ENCODE data around the gene SSTR3.

DNA sequence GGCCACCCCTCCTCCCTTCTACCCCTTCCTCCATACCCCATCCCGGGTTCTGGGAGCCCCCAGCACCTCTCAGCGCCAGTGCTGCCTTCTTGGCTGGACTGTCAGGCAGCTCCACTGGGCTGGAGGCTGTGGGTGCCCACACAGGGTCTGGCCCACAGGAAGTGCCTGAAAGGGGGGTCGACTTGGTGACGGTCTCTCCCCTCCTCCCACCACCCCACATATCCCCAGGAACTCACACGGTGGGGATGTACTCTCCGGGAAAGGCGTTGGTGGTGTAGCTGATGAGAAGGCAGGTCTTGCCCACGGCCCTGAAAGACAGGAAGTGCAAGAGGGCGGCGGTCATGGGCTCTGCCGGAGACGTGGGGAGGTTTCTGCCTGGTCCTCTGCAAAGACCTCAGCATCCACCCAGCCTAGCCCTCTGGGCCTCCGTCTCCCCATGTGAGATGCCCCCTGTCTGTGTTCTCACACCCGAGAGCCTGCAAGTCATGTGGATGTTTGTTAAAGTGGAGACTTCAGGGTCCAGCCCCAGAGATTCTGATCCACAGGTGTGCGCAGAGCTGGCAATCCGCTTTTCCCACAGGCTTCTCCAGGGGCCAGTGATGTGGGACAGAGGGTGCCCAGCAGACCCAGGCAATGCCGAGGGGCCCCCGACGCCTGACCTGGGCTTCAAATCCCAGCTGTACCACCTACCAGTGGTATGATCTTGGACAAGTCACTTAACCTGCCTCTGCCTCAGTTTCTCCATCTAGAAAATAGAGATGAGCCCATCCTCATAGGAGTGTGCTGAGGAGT, 29.3 kb upstream of the SSTR3 start:
- TF ChIP-seq CTCF (conservative IDR thresholded peaks at IDR 0.05; ENCODE audit: low read depth, low read length) (no peak), EZH2 (IDR thresholded peaks at IDR 0.05; ENCODE audit: borderline replicate concordance, low read depth, low read length, poor library complexity, severe bottlenecking) (no peak)
